GM12878 (cell line): ENCODE data around the gene OR8B2. TPM values are rescaled to one million over a fixed set of nuclear protein-coding genes. Genes with fewer than 3 reads are reported as not detected.

ENCODE experiments used
- ATAC-seq: fragments of 200-7000 bp; cut with Tn5 transposase; 3 replicates; pipeline ENCODE4 v1.9.1; 2020; ENCODE audit warnings: mild to moderate bottlenecking, moderate library complexity
- BruUV-seq: library from RNA; stranded (reverse); fragments of 400-500 nt; replicated peaks from 2 replicates; lab custom pipeline; 2021; lab: Mats Ljungman, UMichigan
- CTCF ChIA-PET: fragments of 300-600 bp; sonication (Branson Sonifier 250); formaldehyde crosslinking; extraction: SDS; loops from one replicate; lab custom pipeline; 2021; ENCODE audit warnings: inconsistent platforms; lab: Yijun Ruan, JAX
- POLR2A ChIA-PET: fragments of 350-600 bp; formaldehyde crosslinking; extraction: SDS; loops from one replicate; lab custom pipeline; 2021; ENCODE audit warnings: inconsistent platforms; lab: Charles Lee
- RAD21 ChIA-PET: fragments of 300-600 bp; sonication (Branson Sonifier 250); formaldehyde crosslinking; loops from one replicate; lab custom pipeline; 2023; ENCODE audit warnings: antibody characterized with exemption; ENCODE audit not compliant: unreplicated experiment; lab: Charles Lee
- SMC1A ChIA-PET: fragments of 300-600 bp; sonication (Branson Sonifier 250); formaldehyde crosslinking; loops from one replicate; lab custom pipeline; 2023; ENCODE audit not compliant: unreplicated experiment, uncharacterized antibody; lab: Charles Lee
- DNase-seq: peaks from one replicate; pipeline ENCODE4 v3.0.0-alpha.2; 2011; ENCODE audit warnings: low read depth, low spot score
- FAIRE-seq: peaks from 3 replicates; lab custom pipeline; 2011; peaks lifted over from hg19 to GRCh38; lab: Jason Lieb, UNC
- H2AFZ ChIP-seq: 2 replicates; pipeline ENCODE4 v1.6.0; 2011; ENCODE audit warnings: low read depth, low read length, control low read depth; ENCODE audit not compliant: control insufficient read depth
- H3K27ac ChIP-seq: 2 replicates; pipeline ENCODE4 v1.5.1; 2011; ENCODE audit warnings: control low read depth; ENCODE audit not compliant: control insufficient read depth, insufficient read depth
- H3K27me3 ChIP-seq, 2 experiments: replicated peaks in 1 of 2; 2 replicates each; pipeline versions ENCODE4 v1.6.0 to v1.6.1; 2011; ENCODE audit warnings: low read length in 1 of 2; ENCODE audit not compliant: control insufficient read depth in 2 of 2, insufficient read depth in 2 of 2
- H3K36me3 ChIP-seq, 2 experiments: 2 replicates each; pipeline ENCODE4 v1.5.1; 2011; ENCODE audit warnings: low read length in 1 of 2; ENCODE audit not compliant: control insufficient read depth in 2 of 2, insufficient read depth in 2 of 2
- H3K4me1 ChIP-seq: 2 replicates; pipeline ENCODE4 v1.6.1; 2011; ENCODE audit warnings: mild to moderate bottlenecking, low read length, moderate library complexity, mixed read lengths; ENCODE audit not compliant: control insufficient read depth, insufficient read depth
- H3K4me2 ChIP-seq: 2 replicates; pipeline ENCODE4 v1.6.0; 2011; ENCODE audit warnings: control low read depth; ENCODE audit not compliant: control insufficient read depth, insufficient read depth
- H3K4me3 ChIP-seq: fragments of 200-600 bp; sonication (generic); 2 replicates; pipeline ENCODE4 v1.5.1; 2016
- H3K79me2 ChIP-seq: 2 replicates; pipeline ENCODE4 v1.6.0; 2011; ENCODE audit warnings: low read length; ENCODE audit not compliant: control insufficient read depth, insufficient read depth
- H3K9ac ChIP-seq: 2 replicates; pipeline ENCODE4 v1.8.0; 2011; ENCODE audit warnings: low read length, control low read depth, mixed read lengths; ENCODE audit not compliant: control insufficient read depth, insufficient read depth
- H3K9me3 ChIP-seq: replicated peaks from 3 replicates; pipeline ENCODE4 v1.5.1; 2011; ENCODE audit warnings: mild to moderate bottlenecking, low read length; ENCODE audit not compliant: control insufficient read depth, insufficient read depth
- H4K20me1 ChIP-seq: 2 replicates; pipeline ENCODE4 v1.6.0; 2011; ENCODE audit not compliant: control insufficient read depth, insufficient read depth
- ASH2L ChIP-seq: fragments of 300-600, 200-600 bp; sonication (generic); IDR thresholded peaks from 2 replicates; pipeline ENCODE4 v1.6.1; 2017; ENCODE audit warnings: low read depth, mild to moderate bottlenecking, borderline replicate concordance
- CBFB ChIP-seq: IDR thresholded peaks from 2 replicates; pipeline ENCODE4 v1.6.1; 2016; ENCODE audit warnings: antibody characterized with exemption, low read depth
- DPF2 ChIP-seq: fragments of 450-650 bp; IDR thresholded peaks from 2 replicates; pipeline ENCODE4 v1.6.1; 2017; ENCODE audit warnings: mild to moderate bottlenecking
- EP300 ChIP-seq, 2 experiments: fragments of 150-350 bp in 1 of 2; IDR thresholded peaks; 2 replicates each; pipeline ENCODE4 v1.6.1; 2011 to 2012; ENCODE audit warnings: low read depth in 2 of 2, low read length in 2 of 2, borderline replicate concordance in 1 of 2, improper control_type of control experiment in 1 of 2, inconsistent platforms in 1 of 2; ENCODE audit not compliant: control insufficient read depth in 1 of 2
- GABPA ChIP-seq: IDR thresholded peaks from 2 replicates; pipeline ENCODE4 v1.6.1; 2014; ENCODE audit warnings: antibody characterized with exemption, low read depth, mild to moderate bottlenecking, inconsistent platforms
- RCOR1 ChIP-seq: conservative IDR thresholded peaks from 2 replicates; pipeline ENCODE4 v1.6.1; 2012; ENCODE audit warnings: low read depth, low read length, improper control_type of control experiment
- SIN3A ChIP-seq: IDR thresholded peaks from 2 replicates; pipeline ENCODE4 v1.6.1; 2012; ENCODE audit warnings: low read depth, low read length, improper control_type of control experiment
- WGBS: methylation state at CpG from one replicate; pipeline ENCODE4 v1.1.6; 2016; ENCODE audit warnings: low lambda C conversion rate; ENCODE audit not compliant: insufficient replicate concordance, insufficient coverage; ENCODE audit errors: missing lambda C conversion rate; 5-methylcytosine and 5-hydroxymethylcytosine counted together
- in situ Hi-C: fragments of 300-500 bp; cut with MboI; formaldehyde crosslinking; loops from 9 replicates; pipeline ENCODE4 v1.14.3; 2018; ENCODE audit warnings: mixed read lengths
- intact Hi-C: fragments of 100-400 bp; cut with micrococcal nuclease; formaldehyde crosslinking; loops from one replicate; pipeline ENCODE4 v1.14.2; 2022; ENCODE audit not compliant: unreplicated experiment
- polyA plus RNA-seq, 11 experiments: library from polyadenylated mRNA; depleted of rRNA in 4 of 11; unstranded in 6 of 11; stranded (reverse) in 5 of 11; fragments of >200 nt; fragmentation: Nextera tagmentation in 4 of 11; fragmentation: Illumina TruSeq in 1 of 11; extraction: Ambion mirVana in 4 of 11; extraction: Trizol in 1 of 11; gene quantifications; 1 replicate in 1 of 11; 2 replicates in 10 of 11; pipeline versions ENCODE4 v1.2.1 to v1.2.3, GENCODE V29; 2011 to 2016; ENCODE audit warnings: inconsistent platforms in 2 of 11, missing spikeins in 2 of 11, low read depth in 1 of 11
- total RNA-seq, 4 experiments: library from RNA; depleted of rRNA in 3 of 4; stranded (reverse); fragments of >200 nt in 3 of 4; fragmentation: Illumina TruSeq in 1 of 4; extraction: Trizol in 1 of 4; gene quantifications; 2 replicates each; pipeline versions ENCODE4 v1.2.1 to v1.2.3, GENCODE V29; 2013 to 2021
- TF ChIP-seq, protein P1 (sequence below): IDR thresholded peaks from 2 replicates; pipeline ENCODE4 v1.6.1; 2012; ENCODE audit warnings: improper control_type of control experiment, low read depth, low read length; ENCODE audit not compliant: insufficient replicate concordance
- TF ChIP-seq, protein P2 (sequence below): fragments of 450-650 bp; IDR thresholded peaks from 2 replicates; pipeline ENCODE4 v1.6.1; 2017; ENCODE audit warnings: mild to moderate bottlenecking

Gene OR8B2
- total and polyA plus RNA-seq, 10 of the 15 experiments (the other 5 are each of a cell fraction or from before 2014, with no cell fraction given): not detected

DNA sequence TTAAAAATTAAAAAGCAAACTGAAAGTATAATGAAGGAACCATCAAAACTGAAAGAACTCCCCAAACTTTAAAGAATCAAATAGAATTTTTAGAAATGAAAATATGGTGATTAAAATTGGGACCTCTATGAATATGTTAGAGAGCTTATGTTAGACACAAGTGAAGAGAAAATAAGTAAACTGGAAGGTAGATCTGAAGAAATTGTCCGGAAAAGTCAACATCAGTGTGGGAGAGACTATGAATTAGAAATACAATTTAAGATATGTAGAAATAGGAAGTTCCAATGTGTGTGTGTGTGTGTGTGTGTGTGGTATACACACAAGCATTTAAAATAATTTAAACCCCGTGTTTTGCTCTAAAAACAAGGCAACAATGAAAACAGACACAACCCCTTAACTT, 45.3 kb upstream of the OR8B2 start:
- no peak for FAIRE-seq
- no peaks in the 10 kb centered on the region for H3K4me1 ChIP-seq
- TF ChIP-seq GABPA (no peak), DPF2 (no peak)
- no peak for ATAC-seq
- CTCF ChIA-PET: interaction anchor here (1.7 kb wide), 1 partner anchor 14 kb away, joined by 5 read pairs; no protein-coding TSS in a partner anchor
- 26% methylated on average over 2 of the region's 2 CpGs for WGBS
- DNase-seq: no peak
- no peak overlapping the region for H3K27ac ChIP-seq
- POLR2A ChIA-PET: no interaction called here
- H3K4me2 ChIP-seq: no peak overlapping the region
- in situ Hi-C loops: no loop called here
- no peaks in the 10 kb centered on the region for H3K79me2 ChIP-seq
- RAD21 ChIA-PET: interaction anchor here (1.1 kb wide), 1 partner anchor 14 kb away, joined by 3 read pairs; no protein-coding TSS in a partner anchor
- no peaks in the 10 kb centered on the region for H3K36me3 ChIP-seq
- SMC1A ChIA-PET: interaction anchor here (1.7 kb wide), 1 partner anchor 28 kb away, joined by 3 read pairs; no protein-coding TSS in a partner anchor
- no TSS peak for BruUV-seq
- no peak overlapping the region for H2AFZ ChIP-seq
- no peak overlapping the region for H3K9ac ChIP-seq
- H3K4me3 ChIP-seq: no peak overlapping the region
- no peaks in the 10 kb centered on the region; a peak in 2 of 4 replicates for H3K27me3 ChIP-seq
- H3K9me3 ChIP-seq: no peaks in the 10 kb centered on the region; the same call in 2 of the 3 replicates
- intact Hi-C loops: no loop called here
- H4K20me1 ChIP-seq: no peaks in the 10 kb centered on the region

DNA sequence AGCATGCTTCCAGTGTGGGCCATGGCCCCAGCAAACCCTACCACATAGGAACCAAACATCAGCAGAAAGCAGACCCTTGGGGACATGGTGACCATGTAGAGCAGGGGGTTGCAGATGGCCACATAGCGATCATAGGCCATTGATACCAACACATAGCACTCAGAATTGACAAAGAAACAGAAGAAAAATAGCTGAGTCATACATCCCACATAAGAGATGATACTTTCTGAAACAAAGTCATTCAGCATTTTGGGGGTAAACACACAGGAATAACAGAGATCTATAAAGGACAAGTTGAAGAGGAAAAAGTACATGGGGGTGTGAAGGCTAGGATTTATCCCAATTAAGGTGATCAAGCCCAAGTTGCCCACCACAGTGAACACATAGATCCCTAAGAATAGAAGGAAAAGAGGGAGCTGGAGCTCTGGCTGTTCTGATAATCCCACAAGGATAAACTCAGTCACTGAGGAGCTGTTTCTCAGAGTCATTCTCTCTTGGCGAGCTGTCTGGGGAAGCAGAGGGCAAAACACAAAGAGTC, 40.2 kb upstream of the OR8B2 start, which contains the start of gene OR8B4:
OR8B4 (minus strand) TSS at position 488 of the 538 bp plus-strand sequence; CDS start at position 488, 0 bp downstream.
- ATAC-seq (no peak), FAIRE-seq (no peak), DNase-seq (no peak)
- Histone ChIP-seq H3K4me1 (no peaks in the 10 kb centered on the region), H3K4me2 (no peak within 1 kb of the TSS), H3K9ac (no peak within 1 kb of the TSS), H2AFZ (no peak within 1 kb of the TSS), H4K20me1 (no peaks in the 10 kb centered on the region; the same call in 1 of the 2 replicates), H3K27ac (no peak within 1 kb of the TSS), H3K36me3 (no peaks in the 10 kb centered on the region), H3K9me3 (no peaks in the 10 kb centered on the region; the same call in 2 of the 3 replicates), H3K27me3 (peaks cover 0 to 2% of the 10 kb centered on the region in 2 experiments; a peak in 1 of 4 replicates), H3K4me3 (no peak within 1 kb of the TSS), H3K79me2 (no peaks in the 10 kb centered on the region)
- POLR2A ChIA-PET: no interaction called here
- 0% methylated on average over 2 of the region's 2 CpGs for WGBS
- RAD21 ChIA-PET: no interaction called here
- BruUV-seq: no TSS peak
- SMC1A ChIA-PET: interaction anchor here (0.8 kb wide), 1 partner anchor 11 kb away, joined by 3 read pairs; no protein-coding TSS in a partner anchor
- intact Hi-C loops (no loop called here), in situ Hi-C loops (loop anchor here (25.0 kb wide), 1 partner anchor 413 kb away; no protein-coding TSS in a partner anchor)
- CTCF ChIA-PET: interaction anchor here (1.1 to 1.8 kb wide), 3 partner anchors 8 to 22 kb away, joined by 3 to 5 read pairs (median 4); no protein-coding TSS in a partner anchor
- TF ChIP-seq, protein P1, sequence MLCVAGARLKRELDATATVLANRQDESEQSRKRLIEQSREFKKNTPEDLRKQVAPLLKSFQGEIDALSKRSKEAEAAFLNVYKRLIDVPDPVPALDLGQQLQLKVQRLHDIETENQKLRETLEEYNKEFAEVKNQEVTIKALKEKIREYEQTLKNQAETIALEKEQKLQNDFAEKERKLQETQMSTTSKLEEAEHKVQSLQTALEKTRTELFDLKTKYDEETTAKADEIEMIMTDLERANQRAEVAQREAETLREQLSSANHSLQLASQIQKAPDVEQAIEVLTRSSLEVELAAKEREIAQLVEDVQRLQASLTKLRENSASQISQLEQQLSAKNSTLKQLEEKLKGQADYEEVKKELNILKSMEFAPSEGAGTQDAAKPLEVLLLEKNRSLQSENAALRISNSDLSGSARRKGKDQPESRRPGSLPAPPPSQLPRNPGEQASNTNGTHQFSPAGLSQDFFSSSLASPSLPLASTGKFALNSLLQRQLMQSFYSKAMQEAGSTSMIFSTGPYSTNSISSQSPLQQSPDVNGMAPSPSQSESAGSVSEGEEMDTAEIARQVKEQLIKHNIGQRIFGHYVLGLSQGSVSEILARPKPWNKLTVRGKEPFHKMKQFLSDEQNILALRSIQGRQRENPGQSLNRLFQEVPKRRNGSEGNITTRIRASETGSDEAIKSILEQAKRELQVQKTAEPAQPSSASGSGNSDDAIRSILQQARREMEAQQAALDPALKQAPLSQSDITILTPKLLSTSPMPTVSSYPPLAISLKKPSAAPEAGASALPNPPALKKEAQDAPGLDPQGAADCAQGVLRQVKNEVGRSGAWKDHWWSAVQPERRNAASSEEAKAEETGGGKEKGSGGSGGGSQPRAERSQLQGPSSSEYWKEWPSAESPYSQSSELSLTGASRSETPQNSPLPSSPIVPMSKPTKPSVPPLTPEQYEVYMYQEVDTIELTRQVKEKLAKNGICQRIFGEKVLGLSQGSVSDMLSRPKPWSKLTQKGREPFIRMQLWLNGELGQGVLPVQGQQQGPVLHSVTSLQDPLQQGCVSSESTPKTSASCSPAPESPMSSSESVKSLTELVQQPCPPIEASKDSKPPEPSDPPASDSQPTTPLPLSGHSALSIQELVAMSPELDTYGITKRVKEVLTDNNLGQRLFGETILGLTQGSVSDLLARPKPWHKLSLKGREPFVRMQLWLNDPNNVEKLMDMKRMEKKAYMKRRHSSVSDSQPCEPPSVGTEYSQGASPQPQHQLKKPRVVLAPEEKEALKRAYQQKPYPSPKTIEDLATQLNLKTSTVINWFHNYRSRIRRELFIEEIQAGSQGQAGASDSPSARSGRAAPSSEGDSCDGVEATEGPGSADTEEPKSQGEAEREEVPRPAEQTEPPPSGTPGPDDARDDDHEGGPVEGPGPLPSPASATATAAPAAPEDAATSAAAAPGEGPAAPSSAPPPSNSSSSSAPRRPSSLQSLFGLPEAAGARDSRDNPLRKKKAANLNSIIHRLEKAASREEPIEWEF: no peak
- TF ChIP-seq EP300 (IDR thresholded peaks at IDR 0.05; ENCODE audit: borderline replicate concordance in 1 of 2, control insufficient read depth in 1 of 2, low read depth in 2 of 2, low read length in 2 of 2): no peak
- TF ChIP-seq ASH2L: no peak
- no peak for TF ChIP-seq SIN3A
- no peak for TF ChIP-seq RCOR1
- TF ChIP-seq, protein P2, sequence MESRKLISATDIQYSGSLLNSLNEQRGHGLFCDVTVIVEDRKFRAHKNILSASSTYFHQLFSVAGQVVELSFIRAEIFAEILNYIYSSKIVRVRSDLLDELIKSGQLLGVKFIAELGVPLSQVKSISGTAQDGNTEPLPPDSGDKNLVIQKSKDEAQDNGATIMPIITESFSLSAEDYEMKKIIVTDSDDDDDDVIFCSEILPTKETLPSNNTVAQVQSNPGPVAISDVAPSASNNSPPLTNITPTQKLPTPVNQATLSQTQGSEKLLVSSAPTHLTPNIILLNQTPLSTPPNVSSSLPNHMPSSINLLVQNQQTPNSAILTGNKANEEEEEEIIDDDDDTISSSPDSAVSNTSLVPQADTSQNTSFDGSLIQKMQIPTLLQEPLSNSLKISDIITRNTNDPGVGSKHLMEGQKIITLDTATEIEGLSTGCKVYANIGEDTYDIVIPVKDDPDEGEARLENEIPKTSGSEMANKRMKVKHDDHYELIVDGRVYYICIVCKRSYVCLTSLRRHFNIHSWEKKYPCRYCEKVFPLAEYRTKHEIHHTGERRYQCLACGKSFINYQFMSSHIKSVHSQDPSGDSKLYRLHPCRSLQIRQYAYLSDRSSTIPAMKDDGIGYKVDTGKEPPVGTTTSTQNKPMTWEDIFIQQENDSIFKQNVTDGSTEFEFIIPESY: no peak
- TF ChIP-seq CBFB: no peak
